Measurements from ENCODE around the gene DYNLRB1. TPM values are rescaled to one million over a fixed set of nuclear protein-coding genes. Genes with fewer than 3 reads are reported as not detected.
A peak's percentile ranks its signal among the peaks of the same experiment; 100 is the strongest.

The DYNLRB1 gene
- total and polyA plus RNA-seq, 2 of the 13 experiments (the other 11 are each of a cell fraction or from before 2014, with no cell fraction given): 140 to 244 TPM

GRCh38 chr20:34514897-34515483 lies 1.2 kb upstream of the DYNLRB1 start (continued):
- TF ChIP-seq ZNF646 (CRISPR knock-in tag; IDR thresholded peaks at IDR 0.05) (0 out of 2 replicates have a peak, but pooled peaks have one; percentile 7), ZNF879 (CRISPR knock-in tag; IDR thresholded peaks at IDR 0.05) (peak; percentile 40; the same call in 1 of the 2 replicates), MAFF (IDR thresholded peaks at IDR 0.05; ENCODE audit: low read depth, low read length) (no peak), ZNF761 (CRISPR knock-in tag; conservative IDR thresholded peaks at IDR 0.05) (0 out of 2 replicates have a peak, but pooled peaks have one; percentile 36), ZNF281 (CRISPR knock-in tag; IDR thresholded peaks at IDR 0.05; ENCODE audit: borderline replicate concordance) (peak; percentile 9; the same call in 1 of the 2 replicates), BCL6 (CRISPR knock-in tag; IDR thresholded peaks at IDR 0.05) (no peak), HDAC1 (CRISPR knock-in tag; IDR thresholded peaks at IDR 0.05) (0 out of 2 replicates have a peak, but pooled peaks have one; percentile 31), GATA4 (IDR thresholded peaks at IDR 0.05; ENCODE audit: borderline replicate concordance, low read depth) (0 out of 2 replicates have a peak, but pooled peaks have one; percentile 38), ZC3H13 (CRISPR knock-in tag; IDR thresholded peaks at IDR 0.05) (peak; percentile 59; the same call in 1 of the 2 replicates), ZFP82 (CRISPR knock-in tag; IDR thresholded peaks at IDR 0.05; ENCODE audit: borderline replicate concordance) (peak; percentile 72; the same call in 1 of the 2 replicates), MYC (CRISPR knock-in tag; IDR thresholded peaks at IDR 0.05; ENCODE audit: borderline replicate concordance) (no peak), ZNF251 (CRISPR knock-in tag; IDR thresholded peaks at IDR 0.05) (no peak), TMF1 (CRISPR knock-in tag; IDR thresholded peaks at IDR 0.05; ENCODE audit: low read depth) (peak; percentile 22; the same call in 1 of the 2 replicates), FOXO4 (CRISPR knock-in tag; conservative IDR thresholded peaks at IDR 0.05) (0 out of 2 replicates have a peak, but pooled peaks have one; percentile 65), MBNL3 (CRISPR knock-in tag; conservative IDR thresholded peaks at IDR 0.05) (no peak), CHD2 (IDR thresholded peaks at IDR 0.05; ENCODE audit: low read depth, low read length) (peak; percentile 57; the same call in 1 of the 2 replicates), ELF1 (CRISPR knock-in tag; IDR thresholded peaks at IDR 0.05) (0 out of 2 replicates have a peak, but pooled peaks have one; percentile 10), ZFP36L1 (CRISPR knock-in tag; IDR thresholded peaks at IDR 0.05) (0 out of 2 replicates have a peak, but pooled peaks have one; percentile 30), ZNF12 (CRISPR knock-in tag; IDR thresholded peaks at IDR 0.05) (peak; percentile 61; the same call in 1 of the 2 replicates)

Measured in HepG2 (cell line).